AG08396 (cell line): ENCODE results near the gene ARHGEF16.

Experiments used
- DNase-seq: peaks from one replicate; pipeline ENCODE4 v3.0.0; 2012; ENCODE audit warnings: low spot score, mixed read lengths

The ARHGEF16 gene

GRCh38 chr1:3453891-3454810, at the start of gene ARHGEF16:
Gene ARHGEF16 (plus strand): TSS chr1:3454665. CDS start chr1:3463085, 8,420 bp downstream.
- DNase-seq = peak; percentile 79

DNA sequence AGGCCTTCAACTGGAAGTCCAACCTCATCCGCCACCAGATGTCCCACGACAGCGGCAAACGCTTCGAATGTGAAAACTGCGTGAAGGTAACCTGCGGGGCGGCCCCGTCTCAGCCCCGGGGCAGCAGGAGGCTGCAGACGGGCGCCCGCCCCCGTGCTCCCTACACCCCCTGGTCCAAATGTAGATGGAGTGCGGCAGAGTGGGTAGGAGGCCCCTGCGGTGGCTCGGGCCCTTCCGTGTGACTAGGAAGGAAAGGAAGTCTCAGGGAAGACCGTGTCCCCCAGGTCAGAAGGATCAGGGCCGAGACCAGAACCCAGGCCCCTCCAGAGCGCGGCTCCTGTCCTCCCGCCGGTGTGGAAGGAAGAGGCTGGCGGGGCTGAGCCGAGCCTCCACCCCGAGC, 49.7 kb upstream of the ARHGEF16 start:
- DNase-seq = no peak

DNA sequence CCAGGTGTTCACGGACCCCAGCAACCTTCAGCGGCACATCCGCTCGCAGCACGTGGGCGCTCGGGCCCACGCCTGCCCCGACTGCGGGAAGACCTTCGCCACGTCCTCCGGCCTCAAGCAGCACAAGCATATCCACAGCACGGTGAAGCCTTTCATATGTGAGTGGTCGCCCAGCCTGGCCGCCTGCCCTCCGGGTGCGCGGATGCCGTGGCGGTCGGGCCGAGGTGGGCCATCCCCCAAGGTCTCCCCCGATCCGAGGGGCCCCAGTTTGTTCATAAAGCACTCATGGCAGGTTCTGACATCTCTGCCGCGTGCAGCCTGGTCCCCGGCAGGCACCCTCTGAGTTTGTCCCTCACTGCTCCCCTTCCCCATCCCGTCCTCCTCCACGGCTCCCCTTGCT, 49.0 kb upstream of the ARHGEF16 start:
- no peak for DNase-seq

DNA sequence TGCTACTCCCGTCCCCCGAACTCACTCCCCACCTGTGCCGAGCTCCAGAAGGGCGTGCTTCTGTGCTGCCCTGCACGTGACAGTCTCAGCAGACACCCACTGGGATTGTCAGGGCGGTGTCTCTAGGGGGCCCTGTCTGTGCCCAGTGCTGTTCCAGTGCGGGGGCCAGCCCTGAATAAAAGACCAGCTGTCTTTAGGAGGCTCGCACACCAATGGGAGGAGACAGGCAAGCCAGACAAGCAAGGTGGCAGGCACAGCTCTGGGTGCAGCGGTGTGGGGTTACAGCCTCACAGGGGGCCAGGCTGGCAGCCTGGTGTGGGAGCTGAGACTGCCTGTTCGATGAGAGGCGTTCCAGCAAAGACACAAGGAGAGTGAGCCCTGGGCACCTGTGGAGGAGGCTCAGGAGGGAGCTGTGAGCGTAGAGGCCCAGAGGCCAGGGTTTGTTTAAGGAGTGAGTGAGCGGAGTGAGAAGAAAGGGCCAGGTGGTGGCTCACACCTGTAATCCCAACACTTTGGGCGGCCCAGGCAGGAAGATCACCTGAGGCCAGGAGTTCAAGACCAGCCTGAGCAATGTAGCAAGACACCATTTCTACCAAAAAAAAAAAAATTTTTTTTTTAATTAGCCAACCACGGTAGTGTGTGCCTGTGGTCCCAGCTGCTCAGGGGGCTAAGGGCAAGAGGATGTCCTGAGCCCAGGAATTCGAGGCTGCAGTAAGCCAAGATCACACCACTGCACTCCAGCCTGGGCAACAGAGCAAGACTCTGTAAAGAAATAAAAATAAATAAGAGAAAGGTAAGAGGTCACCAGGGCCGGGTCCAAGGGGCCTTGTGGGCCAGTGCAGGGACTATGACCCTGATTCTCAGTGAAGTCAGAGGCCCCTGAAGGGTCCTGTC, 48.2 kb upstream of the ARHGEF16 start:
- DNase-seq = no peak

DNA sequence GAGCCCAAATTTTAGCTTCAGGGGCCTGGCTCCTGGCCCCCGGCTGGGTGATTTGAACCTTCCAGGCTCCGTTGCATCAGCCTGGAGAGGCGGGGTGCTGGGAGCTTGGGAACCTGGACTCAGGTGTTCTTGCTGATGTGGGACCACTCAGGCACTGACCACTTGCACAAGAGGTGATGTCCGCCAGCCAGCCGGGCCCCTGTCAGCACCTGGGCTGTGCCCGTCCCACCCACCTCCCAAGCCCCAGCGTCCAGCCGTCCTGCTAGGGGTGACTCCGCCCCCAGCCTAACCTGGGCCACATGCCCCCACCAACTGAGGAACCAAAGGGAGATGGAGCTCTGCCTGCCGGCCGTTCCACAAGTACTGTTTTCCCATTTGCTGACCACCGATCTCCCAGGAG, 47.4 kb upstream of the ARHGEF16 start:
- DNase-seq = no peak

DNA sequence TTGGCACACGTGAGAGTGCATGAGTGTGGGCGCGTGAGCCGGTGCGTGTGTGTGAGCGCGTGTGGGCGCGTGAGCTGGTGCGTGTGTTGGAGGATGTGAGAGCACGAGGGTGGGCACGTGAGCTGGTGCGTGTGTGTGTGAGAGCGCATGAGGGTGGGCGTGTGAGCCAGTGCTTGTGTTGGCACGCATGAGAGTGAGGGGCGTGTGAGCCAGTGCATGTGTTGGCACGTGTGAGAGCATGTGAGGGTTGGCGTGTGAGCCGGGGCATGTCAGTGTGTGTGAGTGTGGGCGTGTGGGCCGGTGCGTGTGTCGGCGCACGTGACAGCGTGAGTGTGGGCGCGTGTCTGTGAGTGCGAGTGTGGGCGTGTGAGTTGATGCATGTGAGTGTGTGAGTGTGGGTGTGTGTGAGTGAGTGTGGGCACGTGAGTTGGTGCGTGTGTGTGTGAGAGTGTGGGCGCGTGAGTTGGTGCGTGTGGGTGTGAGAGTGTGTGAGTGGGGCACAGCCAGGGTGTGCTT, 45.7 kb upstream of the ARHGEF16 start:
- DNase-seq = no peak

DNA sequence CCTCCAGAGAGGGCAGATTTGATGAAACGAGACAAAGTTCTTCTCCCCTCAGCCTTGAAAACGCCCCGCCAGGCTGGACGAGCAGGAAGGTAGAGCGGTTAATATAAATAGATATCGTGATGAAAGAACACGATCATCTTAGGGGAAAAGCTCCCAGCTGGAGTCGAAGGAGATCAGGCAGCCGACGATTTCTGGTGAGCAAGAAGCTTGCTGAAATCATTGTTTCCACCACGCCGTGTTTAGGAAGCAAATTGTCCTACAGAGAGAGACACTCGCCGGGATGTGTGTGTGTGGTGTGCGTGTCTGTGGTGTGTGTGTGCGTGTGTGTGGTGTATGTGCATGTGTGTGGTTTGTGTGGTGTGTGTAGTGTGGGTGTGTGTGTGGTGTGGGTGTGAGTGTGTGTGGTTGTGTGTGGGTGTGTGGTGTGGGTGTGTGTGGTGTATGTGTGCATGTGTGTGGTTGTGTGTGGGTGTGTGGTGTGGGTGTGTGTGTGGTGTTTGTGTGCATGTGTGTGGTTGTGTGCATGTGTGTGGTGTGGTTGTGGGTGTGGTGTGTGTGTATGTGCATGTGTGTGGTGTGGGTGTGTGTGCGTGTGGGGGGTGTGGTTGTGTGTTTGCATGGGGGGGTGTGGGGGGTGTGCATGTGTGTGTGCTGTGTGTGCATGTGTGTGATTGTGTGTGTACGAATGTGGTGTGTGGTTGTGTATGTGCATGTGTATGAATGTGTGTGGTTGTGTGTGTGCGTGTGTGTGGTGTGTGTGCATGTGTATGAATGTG, 44.9 kb upstream of the ARHGEF16 start:
- DNase-seq = no peak

DNA sequence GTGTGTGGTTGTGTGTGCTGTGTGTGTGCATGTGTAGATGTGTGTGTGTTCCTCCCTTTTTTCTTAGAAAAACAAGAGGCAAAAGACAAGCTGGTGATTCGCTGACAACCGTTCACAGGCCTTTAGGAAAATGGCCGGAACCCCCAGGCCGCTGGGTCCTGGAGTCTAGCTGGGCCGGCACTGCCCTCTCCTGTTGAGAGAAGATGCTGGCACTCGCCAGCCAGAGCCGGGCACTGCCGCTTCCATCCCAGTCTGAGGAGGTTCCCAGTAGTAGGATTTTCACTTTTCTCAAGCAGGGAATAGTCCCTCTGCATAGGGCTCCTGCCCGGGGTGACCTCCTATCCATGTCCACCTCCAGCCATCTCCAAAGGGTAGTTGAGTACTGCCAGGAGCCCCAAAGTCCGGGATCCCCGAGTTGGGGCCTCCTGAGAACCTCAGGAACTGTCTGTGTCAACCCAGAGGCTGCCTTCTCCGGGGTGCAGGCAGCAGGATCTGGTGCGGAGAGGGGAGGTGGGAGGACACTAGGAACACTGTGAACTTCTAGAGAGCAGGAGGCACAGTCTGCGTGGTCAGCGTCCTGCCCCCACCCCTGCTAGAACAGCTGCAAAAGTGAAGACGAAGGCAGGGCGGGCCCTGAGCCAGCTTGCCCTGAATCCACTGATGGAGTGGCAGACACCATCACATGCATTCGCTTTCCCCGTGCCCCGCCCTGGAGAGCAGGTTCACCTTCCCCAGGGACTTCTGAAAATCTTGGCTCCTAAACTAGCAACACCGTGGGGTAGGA, 44.1 kb upstream of the ARHGEF16 start:
- peak; percentile 94 for DNase-seq

- DNase-seq = no peak
These were observed 42.7 kb upstream of the ARHGEF16 start for GRCh38 chr1:3411806-3412205.

- no peak for DNase-seq
These were observed 42.1 kb upstream of the ARHGEF16 start for GRCh38 chr1:3412376-3412775.

- DNase-seq = no peak
These were observed 40.3 kb upstream of the ARHGEF16 start for GRCh38 chr1:3413975-3414710.

DNA sequence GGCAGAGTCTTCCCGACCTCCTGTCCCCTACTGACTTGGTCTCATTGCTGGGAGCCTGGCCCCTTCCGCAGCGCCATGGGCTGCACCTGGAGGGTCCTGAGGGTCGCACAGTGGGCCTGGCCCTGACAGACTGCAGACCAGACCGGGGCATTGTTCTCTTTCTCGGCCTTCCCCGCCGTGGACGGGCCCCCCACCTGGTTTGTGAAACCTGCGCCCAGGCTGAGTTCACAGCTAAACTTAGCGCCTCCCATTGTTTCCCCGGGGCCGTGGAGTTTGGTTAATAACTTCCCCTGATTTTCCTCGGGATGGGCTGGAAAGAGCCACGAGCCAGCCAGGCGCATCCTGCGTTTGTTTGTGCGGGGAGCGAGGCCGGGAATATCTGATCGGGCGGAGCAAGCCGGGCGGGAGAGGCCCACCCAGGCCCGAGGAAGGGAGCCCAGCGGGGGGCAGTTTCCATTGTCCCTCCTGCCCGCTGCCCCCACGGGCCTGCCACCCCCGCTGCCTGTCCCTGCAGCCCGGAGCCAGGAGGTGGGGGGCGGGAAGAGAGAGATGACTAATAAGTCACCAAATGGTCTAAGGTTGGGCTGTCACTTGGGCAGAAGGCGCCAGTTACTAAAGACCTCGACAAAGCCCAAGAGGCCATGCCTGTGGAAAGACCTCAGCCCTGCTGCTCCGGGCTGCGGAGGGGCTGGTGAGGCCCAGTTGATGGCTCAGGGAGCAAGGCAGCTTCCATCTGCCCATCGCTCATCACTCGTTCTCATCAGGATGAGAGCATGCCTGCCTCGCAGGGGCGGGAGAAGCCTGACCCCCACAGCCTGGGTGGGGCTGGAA, 39.0 kb upstream of the ARHGEF16 start:
- no peak for DNase-seq

- DNase-seq = no peak
These were observed 37.3 kb upstream of the ARHGEF16 start for GRCh38 chr1:3417082-3417739.

DNA sequence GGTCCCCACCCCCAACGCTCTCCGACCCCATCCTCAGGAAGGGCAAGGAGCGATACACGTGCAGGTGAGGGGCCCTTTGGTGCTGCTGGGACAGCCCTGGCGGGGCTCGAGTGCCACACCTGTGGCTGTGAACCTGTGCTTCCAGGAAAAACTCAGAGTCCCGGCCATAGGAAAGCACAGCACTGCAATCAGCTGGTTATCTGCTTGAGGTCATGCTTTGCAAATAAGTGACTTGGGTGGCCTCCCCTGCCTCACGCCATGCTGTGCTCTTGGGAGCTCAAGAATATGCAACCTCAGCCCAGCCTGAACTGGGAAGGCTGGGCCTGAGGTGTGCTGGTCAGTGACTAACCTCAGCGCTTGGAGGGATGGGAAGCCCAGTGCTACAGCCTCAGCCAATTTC, 36.5 kb upstream of the ARHGEF16 start:
- DNase-seq = no peak

- DNase-seq = no peak
These were observed 35.9 kb upstream of the ARHGEF16 start for GRCh38 chr1:3418600-3418999.

DNA sequence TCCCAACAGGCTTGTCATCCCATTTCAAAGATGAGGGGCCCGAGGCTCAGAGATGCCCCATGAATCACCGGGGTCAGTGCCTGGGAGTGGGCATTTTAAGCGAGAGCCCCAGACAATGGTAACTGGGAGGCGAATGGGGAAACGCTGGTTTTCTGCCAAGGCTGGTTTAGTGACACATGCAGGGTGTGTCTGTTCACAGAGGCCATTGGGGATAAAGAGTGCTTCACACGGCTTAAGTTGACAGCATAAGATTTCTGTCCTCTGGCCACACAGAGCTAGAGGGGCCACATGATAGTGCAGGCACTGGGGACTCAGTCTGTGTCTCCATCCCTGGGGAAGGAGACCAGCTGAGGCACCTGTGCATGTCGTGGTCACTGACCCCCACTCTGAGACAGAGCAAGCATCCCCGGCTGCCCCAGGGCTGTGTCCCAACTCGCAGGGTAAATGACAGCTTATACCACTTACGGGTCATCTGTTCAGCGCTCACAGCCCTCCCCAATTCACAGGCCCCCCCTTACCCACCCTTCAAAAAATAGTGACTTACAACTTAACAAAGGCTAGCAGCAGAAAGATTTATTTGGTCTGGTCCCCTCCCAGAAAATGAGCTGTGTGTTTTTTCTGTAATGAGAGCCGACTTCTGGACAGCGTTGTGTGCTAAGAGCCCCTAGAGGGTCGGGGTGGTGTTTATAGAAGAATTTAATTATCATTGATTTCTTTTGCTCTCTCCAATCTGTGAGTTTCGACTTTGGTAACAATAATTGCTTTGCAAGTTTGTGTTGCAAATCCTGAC, 34.9 kb upstream of the ARHGEF16 start:
- DNase-seq = peak; percentile 56

- DNase-seq = no peak
These were observed 34.1 kb upstream of the ARHGEF16 start for GRCh38 chr1:3420218-3420951.
